ENCODE measurements around the gene FOXO4.

FOXO4 gene

GRCh38 chrX:71143508-71143907 lies 47.9 kb downstream of the FOXO4 start:
- DNase-seq (ENCODE audit: low read depth), result peak; percentile 44

- no peak for DNase-seq (ENCODE audit: low read depth)
These were observed 49.0 kb downstream of the FOXO4 start, which contains the start of gene NLGN3 for GRCh38 chrX:71144651-71145050. TSS of gene NLGN3 (plus strand) at chrX:71144841. CDS start at chrX:71147750, 2,909 bp downstream.

GRCh38 chrX:71147496-71148277 lies 52.0 kb downstream of the FOXO4 start:
- no peak for DNase-seq (ENCODE audit: low read depth)

- DNase-seq (ENCODE audit: low read depth), result no peak
These were observed 52.6 kb downstream of the FOXO4 start for GRCh38 chrX:71148278-71148663.

- no peak for DNase-seq (ENCODE audit: low read depth)
These were observed 55.7 kb downstream of the FOXO4 start for GRCh38 chrX:71151366-71151765.
